ENCODE data around the gene WFDC8.

DNA sequence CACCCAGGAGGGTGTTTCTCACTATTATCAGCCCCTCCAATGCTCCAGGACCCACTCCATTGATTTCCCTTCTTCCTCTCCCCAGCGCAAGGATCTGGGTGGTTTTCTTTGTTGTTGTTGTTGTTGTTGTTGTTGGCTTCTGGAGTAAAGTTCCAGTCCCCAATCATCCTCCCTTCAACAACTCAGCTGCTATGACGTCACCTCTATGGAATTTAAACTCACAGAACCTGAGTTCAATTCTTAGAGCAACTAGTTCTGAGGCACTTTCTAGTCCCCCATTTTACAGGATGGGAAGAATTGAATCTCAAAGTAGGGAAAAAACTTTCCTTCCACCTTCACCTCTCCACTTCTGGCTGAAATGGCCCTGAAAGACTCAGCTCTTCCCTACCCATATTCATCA, 9.7 kb upstream of the WFDC8 start:
- no peak for TF ChIP-seq EZH2phosphoT487 (IDR thresholded peaks at IDR 0.05; ENCODE audit: borderline replicate concordance, low read length)
- TF ChIP-seq, protein P1, sequence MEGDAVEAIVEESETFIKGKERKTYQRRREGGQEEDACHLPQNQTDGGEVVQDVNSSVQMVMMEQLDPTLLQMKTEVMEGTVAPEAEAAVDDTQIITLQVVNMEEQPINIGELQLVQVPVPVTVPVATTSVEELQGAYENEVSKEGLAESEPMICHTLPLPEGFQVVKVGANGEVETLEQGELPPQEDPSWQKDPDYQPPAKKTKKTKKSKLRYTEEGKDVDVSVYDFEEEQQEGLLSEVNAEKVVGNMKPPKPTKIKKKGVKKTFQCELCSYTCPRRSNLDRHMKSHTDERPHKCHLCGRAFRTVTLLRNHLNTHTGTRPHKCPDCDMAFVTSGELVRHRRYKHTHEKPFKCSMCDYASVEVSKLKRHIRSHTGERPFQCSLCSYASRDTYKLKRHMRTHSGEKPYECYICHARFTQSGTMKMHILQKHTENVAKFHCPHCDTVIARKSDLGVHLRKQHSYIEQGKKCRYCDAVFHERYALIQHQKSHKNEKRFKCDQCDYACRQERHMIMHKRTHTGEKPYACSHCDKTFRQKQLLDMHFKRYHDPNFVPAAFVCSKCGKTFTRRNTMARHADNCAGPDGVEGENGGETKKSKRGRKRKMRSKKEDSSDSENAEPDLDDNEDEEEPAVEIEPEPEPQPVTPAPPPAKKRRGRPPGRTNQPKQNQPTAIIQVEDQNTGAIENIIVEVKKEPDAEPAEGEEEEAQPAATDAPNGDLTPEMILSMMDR (IDR thresholded peaks at IDR 0.05; ENCODE audit: low read depth, low read length, poor library complexity, severe bottlenecking), result no peak

Measured in DOHH2 (cell line).